NOMO-1 treated with dmso at 0.1 percent for 144 hours (cell line): ENCODE measurements around the gene CHCHD3.

Experiments used
- DNase-seq: peaks from one replicate; lab custom pipeline; 2025; ENCODE audit not compliant: unreplicated experiment; lab: John Stamatoyannopoulos, UW

CHCHD3 gene

GRCh38 chr7:133081119-133081598, 731 bp downstream of the CHCHD3 start:
- DNase-seq = no peak

GRCh38 chr7:133079296-133079695, 2.6 kb downstream of the CHCHD3 start:
- no peak for DNase-seq

- DNase-seq = no peak
Observed at GRCh38 chr7:133077394-133077793, 4.5 kb downstream of the CHCHD3 start.

- no peak for DNase-seq
Observed at GRCh38 chr7:133076142-133076541, 5.7 kb downstream of the CHCHD3 start.

- DNase-seq = no peak
Observed at GRCh38 chr7:133071506-133071905, 10.4 kb downstream of the CHCHD3 start.

GRCh38 chr7:133070562-133070961, 11.3 kb downstream of the CHCHD3 start:
- DNase-seq = no peak

GRCh38 chr7:133065301-133065700, 16.6 kb downstream of the CHCHD3 start:
- DNase-seq = no peak

- no peak for DNase-seq
Observed at GRCh38 chr7:133064082-133064820, 17.6 kb downstream of the CHCHD3 start.

GRCh38 chr7:133061792-133062191, 20.1 kb downstream of the CHCHD3 start:
- no peak for DNase-seq

GRCh38 chr7:133061357-133061756, 20.5 kb downstream of the CHCHD3 start:
- DNase-seq = no peak

- DNase-seq = no peak
Observed at GRCh38 chr7:133060004-133060403, 21.9 kb downstream of the CHCHD3 start.

- no peak for DNase-seq
Observed at GRCh38 chr7:133059263-133059662, 22.6 kb downstream of the CHCHD3 start.

GRCh38 chr7:133056370-133057238, 25.3 kb downstream of the CHCHD3 start:
- no peak for DNase-seq

- DNase-seq = no peak
Observed at GRCh38 chr7:133054162-133054840, 27.6 kb downstream of the CHCHD3 start.

- no peak for DNase-seq
Observed at GRCh38 chr7:133053321-133053891, 28.5 kb downstream of the CHCHD3 start.

- DNase-seq = no peak
Observed at GRCh38 chr7:133052826-133053225, 29.1 kb downstream of the CHCHD3 start.

- DNase-seq = no peak
Observed at GRCh38 chr7:133052401-133052756, 29.5 kb downstream of the CHCHD3 start.

GRCh38 chr7:133051719-133052400, 30.0 kb downstream of the CHCHD3 start:
- DNase-seq = no peak

GRCh38 chr7:133051066-133051465, 30.8 kb downstream of the CHCHD3 start:
- DNase-seq = no peak

- no peak for DNase-seq
Observed at GRCh38 chr7:133050200-133050995, 31.5 kb downstream of the CHCHD3 start.
